ENCODE data around the gene TPPP.
A peak's percentile ranks its signal among the peaks of the same experiment; 100 is the strongest.

Gene TPPP

DNA sequence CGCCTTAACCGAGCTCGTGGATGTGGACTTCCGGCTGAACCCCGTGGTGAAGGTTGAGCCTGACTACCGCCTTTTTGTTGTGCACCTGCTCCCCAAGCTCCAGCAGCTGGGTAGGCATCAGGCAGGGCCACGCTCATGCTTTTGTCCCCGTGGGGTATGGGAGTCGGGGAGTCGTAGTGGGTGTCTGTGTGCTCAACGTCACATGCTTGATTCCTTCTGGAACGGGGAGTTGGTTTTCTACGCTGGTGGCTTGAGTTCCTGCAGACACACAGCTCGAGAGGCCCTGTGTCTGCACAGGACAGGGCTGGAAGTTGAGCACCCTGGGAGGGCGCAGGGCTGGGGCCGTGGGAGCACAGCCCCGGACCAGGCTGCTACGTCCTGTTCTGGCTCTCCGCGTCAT, 73.0 kb downstream of the TPPP start:
- ChIA-PET CTCF (no interaction called here), POLR2A (no interaction called here)
- TF ChIP-seq, protein P1, sequence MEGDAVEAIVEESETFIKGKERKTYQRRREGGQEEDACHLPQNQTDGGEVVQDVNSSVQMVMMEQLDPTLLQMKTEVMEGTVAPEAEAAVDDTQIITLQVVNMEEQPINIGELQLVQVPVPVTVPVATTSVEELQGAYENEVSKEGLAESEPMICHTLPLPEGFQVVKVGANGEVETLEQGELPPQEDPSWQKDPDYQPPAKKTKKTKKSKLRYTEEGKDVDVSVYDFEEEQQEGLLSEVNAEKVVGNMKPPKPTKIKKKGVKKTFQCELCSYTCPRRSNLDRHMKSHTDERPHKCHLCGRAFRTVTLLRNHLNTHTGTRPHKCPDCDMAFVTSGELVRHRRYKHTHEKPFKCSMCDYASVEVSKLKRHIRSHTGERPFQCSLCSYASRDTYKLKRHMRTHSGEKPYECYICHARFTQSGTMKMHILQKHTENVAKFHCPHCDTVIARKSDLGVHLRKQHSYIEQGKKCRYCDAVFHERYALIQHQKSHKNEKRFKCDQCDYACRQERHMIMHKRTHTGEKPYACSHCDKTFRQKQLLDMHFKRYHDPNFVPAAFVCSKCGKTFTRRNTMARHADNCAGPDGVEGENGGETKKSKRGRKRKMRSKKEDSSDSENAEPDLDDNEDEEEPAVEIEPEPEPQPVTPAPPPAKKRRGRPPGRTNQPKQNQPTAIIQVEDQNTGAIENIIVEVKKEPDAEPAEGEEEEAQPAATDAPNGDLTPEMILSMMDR (IDR thresholded peaks at IDR 0.05; ENCODE audit: insufficient read depth, low read length, missing control alignments): no peak
- H3K4me3 ChIP-seq (ENCODE audit: low read depth, low read length): no peak overlapping the region
- DNase-seq (ENCODE audit: low read depth, low spot score): no peak

DNA sequence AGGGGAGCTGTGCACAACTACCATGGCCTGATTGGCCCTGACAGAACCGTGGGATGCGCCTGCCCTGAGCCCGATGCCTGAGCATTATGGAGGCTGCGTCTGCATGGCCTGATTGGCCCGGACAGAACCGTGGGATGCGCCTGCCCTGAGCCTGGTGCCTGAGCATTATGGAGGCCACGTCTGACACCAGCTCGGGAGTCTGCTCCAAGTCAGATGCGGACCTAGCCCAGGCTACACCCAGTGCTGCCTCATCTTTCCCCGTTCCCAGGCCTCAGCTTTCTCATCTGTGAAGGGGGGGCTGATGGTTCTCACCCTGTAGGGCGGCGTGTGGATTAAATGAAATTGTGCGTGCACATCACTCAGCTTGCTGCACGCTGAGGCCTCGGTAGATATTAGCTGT, 73.7 kb downstream of the TPPP start:
- DNase-seq (ENCODE audit: low read depth, low spot score): no peak
- no peak overlapping the region for H3K4me3 ChIP-seq (ENCODE audit: low read depth, low read length)
- TF ChIP-seq, protein P1 (IDR thresholded peaks at IDR 0.05; ENCODE audit: insufficient read depth, low read length, missing control alignments): no peak
- POLR2A ChIA-PET: no interaction called here
- CTCF ChIA-PET: no interaction called here

DNA sequence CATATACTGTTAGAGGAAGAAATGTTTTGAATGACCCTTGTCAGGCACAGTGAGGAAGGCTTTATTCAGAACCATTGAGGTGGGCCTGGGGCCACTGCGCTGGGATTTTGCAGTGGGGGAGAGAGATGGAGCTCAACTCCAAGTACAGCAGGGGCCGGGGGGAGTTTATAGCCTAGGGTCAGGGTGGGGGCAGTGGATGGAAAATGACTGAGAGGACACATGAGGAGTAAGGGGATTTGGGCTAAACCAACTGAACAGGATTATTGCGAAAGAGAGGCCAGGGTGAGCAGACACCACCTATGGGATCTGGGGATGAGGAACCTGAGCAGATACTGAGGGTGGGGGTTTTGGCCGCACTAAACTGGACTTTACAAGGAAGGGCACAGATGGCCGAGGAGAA, 74.7 kb downstream of the TPPP start:
- no peak for DNase-seq (ENCODE audit: low read depth, low spot score)
- POLR2A ChIA-PET: no interaction called here
- CTCF ChIA-PET: no interaction called here
- TF ChIP-seq, protein P1 (IDR thresholded peaks at IDR 0.05; ENCODE audit: insufficient read depth, low read length, missing control alignments): no peak
- no peak overlapping the region for H3K4me3 ChIP-seq (ENCODE audit: low read depth, low read length)

DNA sequence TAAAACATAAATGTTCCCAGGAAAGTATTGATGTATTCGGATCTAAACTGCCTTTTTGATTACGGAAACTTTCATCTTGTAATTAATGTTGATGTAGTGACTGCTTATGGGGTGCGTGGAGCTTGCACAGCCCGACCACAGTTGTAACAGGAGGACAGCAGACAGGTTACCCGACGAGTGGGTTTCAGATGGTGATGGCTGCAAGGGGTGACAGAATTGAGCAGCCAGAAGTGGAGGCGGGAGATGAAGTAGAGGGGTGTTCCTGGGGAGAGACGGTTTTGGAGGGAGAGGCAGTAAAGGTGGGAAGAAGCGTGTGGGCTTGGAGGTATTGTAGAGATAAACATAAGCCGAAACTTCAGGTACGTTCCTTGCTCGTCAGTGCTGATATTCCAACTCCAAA, 75.3 kb downstream of the TPPP start:
- POLR2A ChIA-PET: no interaction called here
- DNase-seq (ENCODE audit: low read depth, low spot score): no peak
- TF ChIP-seq, protein P1 (IDR thresholded peaks at IDR 0.05; ENCODE audit: insufficient read depth, low read length, missing control alignments): no peak
- CTCF ChIA-PET: no interaction called here
- H3K4me3 ChIP-seq (ENCODE audit: low read depth, low read length): no peak overlapping the region

DNA sequence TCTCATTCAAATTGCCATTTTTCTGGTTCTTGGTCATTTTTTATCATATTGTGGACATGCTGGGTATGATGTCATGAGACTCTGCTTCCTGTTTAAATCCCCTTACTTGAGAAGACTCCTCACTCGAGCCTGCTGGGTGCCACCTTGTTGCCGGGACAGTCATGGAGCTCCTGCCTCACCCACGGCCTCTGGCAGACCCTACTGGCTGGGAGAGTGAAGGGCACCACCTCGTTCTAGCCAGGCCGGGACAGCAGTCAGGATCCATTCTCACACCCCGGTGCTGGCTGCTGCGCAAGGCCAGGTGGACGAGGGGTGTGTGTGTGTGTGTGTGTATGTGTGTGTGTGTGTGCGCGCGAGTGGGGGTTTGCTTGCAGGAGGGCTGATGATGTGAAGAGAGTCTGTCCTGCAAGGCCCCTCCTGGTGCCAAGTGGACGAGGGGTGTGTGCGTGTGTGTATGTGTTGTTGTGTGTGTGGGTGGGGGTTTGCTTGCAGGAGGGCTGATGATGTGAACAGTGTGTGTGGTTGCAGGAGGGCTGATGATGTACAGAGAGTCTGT, 76.6 kb downstream of the TPPP start:
- TF ChIP-seq, protein P1 (IDR thresholded peaks at IDR 0.05; ENCODE audit: insufficient read depth, low read length, missing control alignments): no peak
- CTCF ChIA-PET: no interaction called here
- H3K4me3 ChIP-seq (ENCODE audit: low read depth, low read length): no peak overlapping the region
- POLR2A ChIA-PET: no interaction called here
- DNase-seq (ENCODE audit: low read depth, low spot score): no peak

DNA sequence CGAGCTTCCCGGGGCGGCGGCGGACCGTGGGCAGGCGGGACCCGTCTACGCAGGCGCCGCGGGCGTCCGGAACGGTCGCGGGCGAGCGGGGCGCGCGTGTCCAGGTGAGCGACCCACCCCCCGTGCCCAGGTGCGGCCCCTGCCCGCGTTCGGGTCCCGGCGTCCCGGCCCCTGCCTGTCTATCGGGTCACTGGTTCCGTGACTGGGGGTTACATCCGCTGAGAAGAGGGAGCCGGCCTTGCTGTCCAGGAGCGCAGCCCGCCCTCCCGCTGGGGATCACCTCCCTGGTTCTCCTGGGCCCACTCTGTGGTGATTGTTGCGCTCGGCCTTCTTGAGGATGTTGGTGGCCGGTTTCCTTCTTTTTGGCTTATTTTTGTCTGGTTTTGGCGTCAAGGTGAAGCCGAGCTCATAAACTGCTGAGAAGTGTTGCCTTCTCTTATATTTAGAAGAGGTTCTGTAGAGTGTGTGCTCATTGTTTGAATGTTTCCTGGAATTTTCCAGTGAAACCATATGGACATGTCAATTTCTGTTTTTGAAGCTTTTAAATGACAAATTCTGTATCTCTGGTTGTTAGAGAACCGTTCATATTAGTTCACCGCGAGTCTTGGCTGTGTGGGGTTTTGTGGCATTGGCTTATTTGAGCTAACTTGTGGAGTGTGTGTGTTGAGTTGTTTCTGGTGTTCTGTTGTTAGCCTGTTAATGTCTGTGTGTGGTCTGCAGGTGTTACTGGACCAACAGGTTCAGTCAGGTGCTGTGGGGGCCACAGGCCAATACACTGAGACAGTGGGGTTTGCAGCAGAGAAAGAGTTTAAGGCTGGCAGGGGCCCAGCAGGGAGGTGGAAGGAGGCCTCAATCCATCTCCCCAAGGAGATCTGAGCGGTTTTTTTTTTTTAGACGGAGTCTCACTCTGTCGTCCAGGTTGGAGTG, 80.4 kb downstream of the TPPP start:
- DNase-seq (ENCODE audit: low read depth, low spot score): no peak
- TF ChIP-seq, protein P1 (IDR thresholded peaks at IDR 0.05; ENCODE audit: insufficient read depth, low read length, missing control alignments): no peak
- H3K4me3 ChIP-seq (ENCODE audit: low read depth, low read length): peak overlapping the region; percentile 84
- POLR2A ChIA-PET: no interaction called here
- CTCF ChIA-PET: interaction anchor here (1.0 kb wide), 1 partner anchor 296 kb away, joined by 3 read pairs; no protein-coding TSS in a partner anchor
